Measurements from ENCODE around the gene PCBP3.

The PCBP3 gene

DNA sequence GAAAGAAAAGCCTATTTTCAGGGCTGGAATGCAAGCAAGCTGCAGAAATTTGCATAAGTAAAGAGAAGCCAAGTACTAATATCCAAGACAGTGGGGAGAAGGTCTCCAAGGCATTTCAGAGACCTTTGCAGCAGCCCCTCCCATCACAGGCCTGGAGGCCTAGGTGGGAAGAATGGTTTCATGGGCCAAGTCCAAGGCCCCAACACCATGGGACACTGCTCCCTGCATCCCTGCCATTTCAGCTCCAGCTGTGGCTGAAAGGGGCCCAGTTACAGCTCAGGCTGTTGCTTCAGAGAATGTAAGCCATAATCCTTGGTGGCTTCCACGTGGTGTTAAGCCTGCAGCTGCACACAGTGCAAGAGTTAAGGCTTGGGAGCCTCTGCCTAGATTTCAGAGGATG is 321.1 kb downstream of the PCBP3 start:
- TF ChIP-seq CTCF (IDR thresholded peaks at IDR 0.05; ENCODE audit: low read depth, low read length): no peak
- no peak for DNase-seq (ENCODE audit: low read depth in 2 of 2)
- H3K4me3 ChIP-seq (replicated peaks in 1 of 2; ENCODE audit: low read depth in 2 of 2, low read length in 2 of 2): no peak overlapping the region

- no peak for TF ChIP-seq CTCF (IDR thresholded peaks at IDR 0.05; ENCODE audit: low read depth, low read length)
- no peak overlapping the region for H3K4me3 ChIP-seq (replicated peaks in 1 of 2; ENCODE audit: low read depth in 2 of 2, low read length in 2 of 2)
- DNase-seq (ENCODE audit: low read depth in 2 of 2): no peak
These were observed 321.7 kb downstream of the PCBP3 start for GRCh38 chr21:45965084-45965809.

DNA sequence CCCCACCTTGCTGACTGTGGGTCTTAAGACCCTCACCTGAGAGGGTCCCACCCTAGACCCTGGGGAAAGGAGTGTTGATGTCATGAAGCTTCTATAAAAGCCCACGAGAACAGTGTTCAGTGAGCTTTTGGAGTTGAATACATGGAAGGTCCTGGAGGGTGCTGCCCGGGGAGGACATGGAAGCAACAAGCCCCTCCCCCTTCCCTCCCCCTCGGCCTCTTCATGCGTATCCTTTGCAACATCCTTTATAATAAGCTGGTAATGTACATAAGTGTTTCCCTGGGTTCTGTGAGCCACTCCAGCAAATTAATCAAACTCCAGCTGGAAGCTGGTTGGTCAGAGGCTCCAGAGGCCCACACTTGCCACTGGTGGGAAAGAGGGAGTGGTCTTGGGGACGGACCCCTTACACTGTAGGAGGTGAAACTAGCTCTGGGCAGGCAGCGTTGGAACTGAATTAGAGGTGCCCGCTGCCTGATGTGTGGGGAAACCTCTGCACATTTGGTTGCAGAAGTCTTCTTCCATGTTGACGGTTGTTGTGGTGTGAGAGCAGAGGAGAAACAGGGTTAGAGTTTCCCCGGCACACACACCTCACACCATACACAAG is 323.4 kb downstream of the PCBP3 start:
- DNase-seq (ENCODE audit: low read depth in 2 of 2): no peak
- no peak for TF ChIP-seq CTCF (IDR thresholded peaks at IDR 0.05; ENCODE audit: low read depth, low read length)
- no peak overlapping the region for H3K4me3 ChIP-seq (replicated peaks in 1 of 2; ENCODE audit: low read depth in 2 of 2, low read length in 2 of 2)

DNA sequence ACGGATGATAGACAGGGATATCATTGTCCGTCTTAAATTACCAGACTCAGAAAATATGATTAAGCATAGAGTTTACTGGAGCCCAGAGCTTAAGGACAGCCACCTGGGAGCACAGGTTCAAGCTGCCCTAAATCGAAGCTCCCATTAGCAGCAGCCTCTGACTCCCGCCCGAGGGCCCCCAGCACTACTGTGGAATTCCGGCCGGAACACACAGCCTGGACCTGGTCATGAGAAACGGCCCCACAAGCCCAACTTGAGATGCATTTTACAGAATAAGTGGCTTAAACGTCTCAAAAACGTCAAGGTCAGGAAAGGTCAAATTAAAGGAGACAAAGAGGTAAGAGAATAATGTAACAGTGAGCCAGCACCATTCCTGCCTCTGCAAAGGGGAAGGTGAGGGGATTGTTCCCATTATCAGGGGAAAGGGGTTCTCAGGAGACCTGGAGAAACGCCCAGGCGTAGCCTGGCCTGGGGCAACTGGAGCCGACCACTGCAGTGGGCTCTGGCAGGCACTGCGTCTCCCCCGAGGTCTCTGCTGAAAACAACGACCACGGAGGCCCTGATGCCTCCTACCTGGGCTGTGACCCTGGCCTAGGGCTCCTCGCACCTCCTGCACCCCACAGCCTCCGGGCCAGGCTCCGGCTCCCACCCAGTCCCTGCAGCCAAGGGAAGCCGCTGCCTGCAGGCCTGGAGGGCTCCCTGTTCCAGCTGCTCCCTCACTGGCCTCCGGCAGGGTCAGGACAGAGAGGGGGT is 326.6 kb downstream of the PCBP3 start:
- no peak overlapping the region for H3K4me3 ChIP-seq (replicated peaks in 1 of 2; ENCODE audit: low read depth in 2 of 2, low read length in 2 of 2)
- DNase-seq (ENCODE audit: low read depth in 2 of 2): no peak
- TF ChIP-seq CTCF (IDR thresholded peaks at IDR 0.05; ENCODE audit: low read depth, low read length): no peak

- peak; percentile 53 to 68 for DNase-seq (ENCODE audit: low read depth in 2 of 2)
- TF ChIP-seq CTCF (IDR thresholded peaks at IDR 0.05; ENCODE audit: low read depth, low read length): peak; percentile 93
- H3K4me3 ChIP-seq (replicated peaks in 1 of 2; ENCODE audit: low read depth in 2 of 2, low read length in 2 of 2): no peak overlapping the region
These were observed 327.4 kb downstream of the PCBP3 start for GRCh38 chr21:45970674-45971615.

Measured in cardiac fibroblast (primary cell).